ENCODE measurements around the gene ATP6V1C2.
A peak's percentile ranks its signal among the peaks of the same experiment; 100 is the strongest.

ATP6V1C2 gene

DNA sequence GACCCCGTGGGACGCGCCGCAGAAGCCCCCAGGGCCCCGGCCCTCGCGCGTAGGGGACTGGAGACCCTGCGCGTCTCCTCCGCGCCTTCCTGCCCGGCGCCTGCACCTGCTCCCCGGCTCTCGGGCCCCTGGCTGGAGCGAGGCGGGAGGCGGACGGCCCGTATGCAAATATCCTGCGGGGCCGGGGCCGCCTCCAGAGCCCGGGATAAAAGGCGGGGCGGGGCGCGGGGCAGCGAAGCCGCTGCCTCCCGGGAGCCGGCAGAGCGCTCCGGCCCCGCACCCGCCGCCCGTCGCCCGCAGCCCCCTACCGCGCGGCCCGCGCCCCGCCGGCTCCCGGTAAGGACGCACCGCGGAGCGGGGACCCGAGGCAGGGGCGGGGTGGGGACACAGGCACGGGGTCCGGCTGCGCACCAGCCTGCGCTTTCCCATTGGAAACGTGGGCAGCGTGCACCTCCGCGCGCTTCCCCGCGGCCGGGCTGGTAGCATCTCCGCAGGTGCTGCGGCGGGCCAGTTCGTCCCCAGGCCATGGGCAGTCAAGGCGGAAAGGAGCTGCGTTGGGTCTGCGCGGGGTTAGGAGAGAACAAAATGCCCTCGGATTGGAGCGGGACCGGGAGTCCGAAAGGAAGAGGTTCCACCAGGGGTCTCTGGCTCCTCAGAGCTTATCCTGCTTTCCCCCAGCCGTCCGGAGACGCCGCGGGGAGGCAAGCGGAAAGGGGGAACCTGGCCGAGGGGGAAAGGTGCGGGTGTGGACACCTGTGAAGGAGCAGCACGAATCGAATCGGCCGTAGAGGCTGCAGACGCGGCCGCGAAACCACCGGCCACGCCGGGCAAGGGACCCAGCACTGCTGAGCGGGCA, at the start of gene ATP6V1C2:
Gene ATP6V1C2 (plus strand): TSS at position 235 of the 856 bp plus-strand sequence. CDS start 1,220 bp downstream, outside the sequence.
- Histone ChIP-seq H4K20me1 (ENCODE audit: insufficient read depth, low read length, poor library complexity, severe bottlenecking) (no peaks in the 10 kb centered on the region), H3F3A (ENCODE audit: low read depth) (no peaks in the 10 kb centered on the region), H3K4me3 (ENCODE audit: low read length, poor library complexity, severe bottlenecking) (no peak within 1 kb of the TSS), H3K9me3 (ENCODE audit: insufficient read depth, low read depth, low read length) (no peaks in the 10 kb centered on the region), H3K4me2 (ENCODE audit: low read depth, low read length, poor library complexity, severe bottlenecking) (no peak within 1 kb of the TSS), H3K4me1 (ENCODE audit: insufficient read depth, low read length, poor library complexity, severe bottlenecking) (no peaks in the 10 kb centered on the region), H3K27me3 (ENCODE audit: insufficient read depth, low read length, poor library complexity, severe bottlenecking) (no peaks in the 10 kb centered on the region), H2AFZ (ENCODE audit: low read length) (no peak within 1 kb of the TSS), H3K9ac (ENCODE audit: low read depth, low read length, poor library complexity, severe bottlenecking) (no peak within 1 kb of the TSS), H3K9me2 (replicated peaks; ENCODE audit: low read depth, low read length) (no peaks in the 10 kb centered on the region), H3K36me3 (ENCODE audit: insufficient read depth, low read length) (no peaks in the 10 kb centered on the region), H3K79me2 (ENCODE audit: insufficient read depth, low read length) (no peaks in the 10 kb centered on the region)
- TF ChIP-seq EZH2phosphoT487 (IDR thresholded peaks at IDR 0.05; ENCODE audit: borderline replicate concordance), result no peak
- TF ChIP-seq, protein P1, sequence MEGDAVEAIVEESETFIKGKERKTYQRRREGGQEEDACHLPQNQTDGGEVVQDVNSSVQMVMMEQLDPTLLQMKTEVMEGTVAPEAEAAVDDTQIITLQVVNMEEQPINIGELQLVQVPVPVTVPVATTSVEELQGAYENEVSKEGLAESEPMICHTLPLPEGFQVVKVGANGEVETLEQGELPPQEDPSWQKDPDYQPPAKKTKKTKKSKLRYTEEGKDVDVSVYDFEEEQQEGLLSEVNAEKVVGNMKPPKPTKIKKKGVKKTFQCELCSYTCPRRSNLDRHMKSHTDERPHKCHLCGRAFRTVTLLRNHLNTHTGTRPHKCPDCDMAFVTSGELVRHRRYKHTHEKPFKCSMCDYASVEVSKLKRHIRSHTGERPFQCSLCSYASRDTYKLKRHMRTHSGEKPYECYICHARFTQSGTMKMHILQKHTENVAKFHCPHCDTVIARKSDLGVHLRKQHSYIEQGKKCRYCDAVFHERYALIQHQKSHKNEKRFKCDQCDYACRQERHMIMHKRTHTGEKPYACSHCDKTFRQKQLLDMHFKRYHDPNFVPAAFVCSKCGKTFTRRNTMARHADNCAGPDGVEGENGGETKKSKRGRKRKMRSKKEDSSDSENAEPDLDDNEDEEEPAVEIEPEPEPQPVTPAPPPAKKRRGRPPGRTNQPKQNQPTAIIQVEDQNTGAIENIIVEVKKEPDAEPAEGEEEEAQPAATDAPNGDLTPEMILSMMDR (conservative IDR thresholded peaks at IDR 0.05; ENCODE audit: low read length), result no peak

- Histone ChIP-seq H3K4me2 (ENCODE audit: low read depth, low read length, poor library complexity, severe bottlenecking) (peak overlapping the region; percentile 65), H3K9me3 (ENCODE audit: insufficient read depth, low read depth, low read length) (no peaks in the 10 kb centered on the region), H3K9ac (ENCODE audit: low read depth, low read length, poor library complexity, severe bottlenecking) (peak overlapping the region; percentile 10), H3K9me2 (replicated peaks; ENCODE audit: low read depth, low read length) (no peaks in the 10 kb centered on the region), H4K20me1 (ENCODE audit: insufficient read depth, low read length, poor library complexity, severe bottlenecking) (no peaks in the 10 kb centered on the region), H3K36me3 (ENCODE audit: insufficient read depth, low read length) (peaks cover 19% of the 10 kb centered on the region; the same call in 1 of the 2 replicates), H2AFZ (ENCODE audit: low read length) (no peak overlapping the region), H3K27me3 (ENCODE audit: insufficient read depth, low read length, poor library complexity, severe bottlenecking) (no peaks in the 10 kb centered on the region), H3K4me1 (ENCODE audit: insufficient read depth, low read length, poor library complexity, severe bottlenecking) (peaks cover 17% of the 10 kb centered on the region), H3K79me2 (ENCODE audit: insufficient read depth, low read length) (no peaks in the 10 kb centered on the region), H3F3A (ENCODE audit: low read depth) (no peaks in the 10 kb centered on the region), H3K4me3 (ENCODE audit: low read length, poor library complexity, severe bottlenecking) (peak overlapping the region; percentile 19)
- TF ChIP-seq EZH2phosphoT487 (IDR thresholded peaks at IDR 0.05; ENCODE audit: borderline replicate concordance), result no peak
- TF ChIP-seq, protein P1 (conservative IDR thresholded peaks at IDR 0.05; ENCODE audit: low read length), result no peak
Observed at GRCh38 chr2:10675131-10675530, 46.3 kb upstream of the ATP6V1C2 start.

- Histone ChIP-seq H3K9ac (ENCODE audit: low read depth, low read length, poor library complexity, severe bottlenecking) (no peak overlapping the region), H3K9me2 (replicated peaks; ENCODE audit: low read depth, low read length) (no peaks in the 10 kb centered on the region), H3K4me2 (ENCODE audit: low read depth, low read length, poor library complexity, severe bottlenecking) (no peak overlapping the region), H3K36me3 (ENCODE audit: insufficient read depth, low read length) (peaks cover 17% of the 10 kb centered on the region; the same call in 1 of the 2 replicates), H4K20me1 (ENCODE audit: insufficient read depth, low read length, poor library complexity, severe bottlenecking) (no peaks in the 10 kb centered on the region), H3K4me3 (ENCODE audit: low read length, poor library complexity, severe bottlenecking) (no peak overlapping the region), H3K4me1 (ENCODE audit: insufficient read depth, low read length, poor library complexity, severe bottlenecking) (peaks cover 17% of the 10 kb centered on the region), H3K27me3 (ENCODE audit: insufficient read depth, low read length, poor library complexity, severe bottlenecking) (no peaks in the 10 kb centered on the region), H3F3A (ENCODE audit: low read depth) (no peaks in the 10 kb centered on the region), H3K79me2 (ENCODE audit: insufficient read depth, low read length) (peaks cover 2% of the 10 kb centered on the region; the same call in 1 of the 2 replicates), H3K9me3 (ENCODE audit: insufficient read depth, low read depth, low read length) (no peaks in the 10 kb centered on the region), H2AFZ (ENCODE audit: low read length) (no peak overlapping the region)
- no peak for TF ChIP-seq EZH2phosphoT487 (IDR thresholded peaks at IDR 0.05; ENCODE audit: borderline replicate concordance)
- TF ChIP-seq, protein P1 (conservative IDR thresholded peaks at IDR 0.05; ENCODE audit: low read length), result peak; percentile 59
Observed at GRCh38 chr2:10678225-10678624, 43.2 kb upstream of the ATP6V1C2 start.
